ENCODE measurements around the gene NAT8L. TPM values are rescaled to one million over a fixed set of nuclear protein-coding genes. Genes with fewer than 3 reads are reported as not detected.

The NAT8L gene
- total RNA-seq, 1 donor from 2014 or later = 0.64 TPM

- Mint-ChIP-seq H3K36me3 (ENCODE audit: unreplicated experiment) (no peaks in the 10 kb centered on the region), H3K4me1 (ENCODE audit: unreplicated experiment) (no peaks in the 10 kb centered on the region), H3K9me3 (ENCODE audit: unreplicated experiment) (peaks cover 3% of the 10 kb centered on the region), H3K27me3 (ENCODE audit: unreplicated experiment) (no peaks in the 10 kb centered on the region), H3K27ac (ENCODE audit: unreplicated experiment) (no peak overlapping the region), H3K4me3 (ENCODE audit: unreplicated experiment) (no peak overlapping the region)
- DNase-seq (ENCODE audit: extremely low spot score, unreplicated experiment) = peak; percentile 82
- TF ChIP-seq, protein P1, sequence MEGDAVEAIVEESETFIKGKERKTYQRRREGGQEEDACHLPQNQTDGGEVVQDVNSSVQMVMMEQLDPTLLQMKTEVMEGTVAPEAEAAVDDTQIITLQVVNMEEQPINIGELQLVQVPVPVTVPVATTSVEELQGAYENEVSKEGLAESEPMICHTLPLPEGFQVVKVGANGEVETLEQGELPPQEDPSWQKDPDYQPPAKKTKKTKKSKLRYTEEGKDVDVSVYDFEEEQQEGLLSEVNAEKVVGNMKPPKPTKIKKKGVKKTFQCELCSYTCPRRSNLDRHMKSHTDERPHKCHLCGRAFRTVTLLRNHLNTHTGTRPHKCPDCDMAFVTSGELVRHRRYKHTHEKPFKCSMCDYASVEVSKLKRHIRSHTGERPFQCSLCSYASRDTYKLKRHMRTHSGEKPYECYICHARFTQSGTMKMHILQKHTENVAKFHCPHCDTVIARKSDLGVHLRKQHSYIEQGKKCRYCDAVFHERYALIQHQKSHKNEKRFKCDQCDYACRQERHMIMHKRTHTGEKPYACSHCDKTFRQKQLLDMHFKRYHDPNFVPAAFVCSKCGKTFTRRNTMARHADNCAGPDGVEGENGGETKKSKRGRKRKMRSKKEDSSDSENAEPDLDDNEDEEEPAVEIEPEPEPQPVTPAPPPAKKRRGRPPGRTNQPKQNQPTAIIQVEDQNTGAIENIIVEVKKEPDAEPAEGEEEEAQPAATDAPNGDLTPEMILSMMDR (IDR thresholded peaks at IDR 0.05) = no peak
Observed at GRCh38 chr4:2095236-2096072, 36.3 kb downstream of the NAT8L start.

DNA sequence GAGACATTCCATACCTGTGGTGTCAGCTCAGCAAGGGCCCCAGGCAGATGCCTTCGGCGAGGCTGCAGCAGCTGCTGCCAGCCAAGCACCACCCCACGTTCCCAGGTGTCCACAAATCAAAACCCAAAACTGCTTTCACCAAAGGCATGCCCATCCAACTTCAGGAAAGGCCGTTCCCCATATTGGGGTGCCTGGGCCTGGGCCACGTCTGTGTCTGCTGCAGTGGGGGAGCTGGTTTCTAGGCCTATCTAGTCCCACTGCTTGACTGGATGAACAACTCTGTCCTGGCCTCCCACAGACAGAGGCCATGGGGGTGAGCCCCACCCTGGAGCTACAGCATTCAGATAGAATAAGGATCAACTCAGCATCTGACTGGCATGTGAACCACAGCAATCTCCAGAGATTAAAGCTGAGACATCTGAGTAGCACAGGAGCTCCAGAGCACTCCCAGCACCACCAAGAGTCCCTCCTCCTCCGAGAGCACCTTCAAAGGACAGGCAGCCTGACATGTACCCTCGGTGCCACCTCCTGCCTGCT, 37.0 kb downstream of the NAT8L start:
- Mint-ChIP-seq H3K27me3 (ENCODE audit: unreplicated experiment) (no peaks in the 10 kb centered on the region), H3K4me3 (ENCODE audit: unreplicated experiment) (no peak overlapping the region), H3K27ac (ENCODE audit: unreplicated experiment) (no peak overlapping the region), H3K36me3 (ENCODE audit: unreplicated experiment) (no peaks in the 10 kb centered on the region), H3K4me1 (ENCODE audit: unreplicated experiment) (peaks cover 1% of the 10 kb centered on the region), H3K9me3 (ENCODE audit: unreplicated experiment) (peaks cover 3% of the 10 kb centered on the region)
- TF ChIP-seq, protein P1 (IDR thresholded peaks at IDR 0.05) = no peak
- DNase-seq (ENCODE audit: extremely low spot score, unreplicated experiment) = peak; percentile 80

GRCh38 chr4:2101346-2102044, 42.4 kb downstream of the NAT8L start:
- peaks cover 16% of the 10 kb centered on the region for H3K9me3 Mint-ChIP-seq (ENCODE audit: unreplicated experiment)
- peaks cover 2% of the 10 kb centered on the region for H3K4me1 Mint-ChIP-seq (ENCODE audit: unreplicated experiment)
- peaks cover 6% of the 10 kb centered on the region for H3K36me3 Mint-ChIP-seq (ENCODE audit: unreplicated experiment)
- no peak overlapping the region for H3K27ac Mint-ChIP-seq (ENCODE audit: unreplicated experiment)
- H3K4me3 Mint-ChIP-seq (ENCODE audit: unreplicated experiment) = no peak overlapping the region
- TF ChIP-seq, protein P1 (IDR thresholded peaks at IDR 0.05) = no peak
- no peaks in the 10 kb centered on the region for H3K27me3 Mint-ChIP-seq (ENCODE audit: unreplicated experiment)
- peak; percentile 68 for DNase-seq (ENCODE audit: extremely low spot score, unreplicated experiment)

DNA sequence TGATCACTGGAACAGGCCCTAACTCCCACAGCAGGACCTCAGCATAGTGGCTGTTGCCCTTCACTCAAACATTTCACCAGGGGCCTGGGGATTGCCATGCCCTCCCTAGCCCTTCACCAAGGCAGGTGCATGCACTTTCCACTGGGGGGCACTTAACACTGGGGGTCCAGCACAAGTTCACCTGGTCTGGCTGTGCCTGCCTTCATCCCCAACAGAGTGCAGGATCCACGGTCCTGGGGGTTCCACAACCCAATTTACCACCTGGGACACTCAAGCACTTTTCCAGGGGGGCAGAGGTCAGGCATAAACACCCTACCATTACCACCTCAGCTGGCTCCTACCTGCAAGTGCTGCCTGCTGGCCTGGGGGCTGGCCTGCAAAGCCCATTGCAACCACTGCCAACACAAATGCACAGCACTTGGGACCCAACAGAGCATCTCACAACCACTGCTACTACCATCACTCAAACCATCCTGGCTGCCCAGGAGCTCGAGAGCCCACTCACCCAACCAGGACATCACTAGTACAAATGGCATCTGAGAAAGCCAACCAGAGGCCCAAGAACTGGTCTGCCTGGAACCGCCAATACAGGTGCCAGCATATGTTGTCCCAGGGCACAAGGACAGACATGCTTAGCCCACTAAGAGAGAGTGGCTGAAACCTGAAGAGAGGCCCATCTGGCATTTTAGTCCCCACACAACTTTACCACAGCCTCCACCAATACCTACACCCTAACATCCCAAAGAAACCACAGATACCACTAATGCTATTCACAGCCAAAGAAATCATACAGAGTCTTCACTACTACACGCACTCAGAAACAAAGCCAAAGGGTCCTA, 43.1 kb downstream of the NAT8L start:
- H3K4me1 Mint-ChIP-seq (ENCODE audit: unreplicated experiment) = peaks cover 2% of the 10 kb centered on the region
- DNase-seq (ENCODE audit: extremely low spot score, unreplicated experiment) = peak; percentile 77
- TF ChIP-seq, protein P1 (IDR thresholded peaks at IDR 0.05) = no peak
- no peak overlapping the region for H3K4me3 Mint-ChIP-seq (ENCODE audit: unreplicated experiment)
- no peak overlapping the region for H3K27ac Mint-ChIP-seq (ENCODE audit: unreplicated experiment)
- H3K36me3 Mint-ChIP-seq (ENCODE audit: unreplicated experiment) = peaks cover 6% of the 10 kb centered on the region
- H3K9me3 Mint-ChIP-seq (ENCODE audit: unreplicated experiment) = peaks cover 16% of the 10 kb centered on the region
- no peaks in the 10 kb centered on the region for H3K27me3 Mint-ChIP-seq (ENCODE audit: unreplicated experiment)

Measured in osteocyte (in vitro differentiated cells).